Stimulated activated CD4-positive, alpha-beta T cell treated with anti-CD3 and anti-CD28 coated beads, Interleukin-1b, Interleukin-23, amount 100 ng/mL, for 1 hour (primary cell): ENCODE results near the gene SS18L1.
A peak's percentile ranks its signal among the peaks of the same experiment; 100 is the strongest.

Experiments used
- DNase-seq, 2 donors: peaks; one replicate each; pipeline ENCODE4 v3.0.0-alpha.2; 2020; ENCODE audit warnings: low read depth in 2 of 2

Gene SS18L1

DNA sequence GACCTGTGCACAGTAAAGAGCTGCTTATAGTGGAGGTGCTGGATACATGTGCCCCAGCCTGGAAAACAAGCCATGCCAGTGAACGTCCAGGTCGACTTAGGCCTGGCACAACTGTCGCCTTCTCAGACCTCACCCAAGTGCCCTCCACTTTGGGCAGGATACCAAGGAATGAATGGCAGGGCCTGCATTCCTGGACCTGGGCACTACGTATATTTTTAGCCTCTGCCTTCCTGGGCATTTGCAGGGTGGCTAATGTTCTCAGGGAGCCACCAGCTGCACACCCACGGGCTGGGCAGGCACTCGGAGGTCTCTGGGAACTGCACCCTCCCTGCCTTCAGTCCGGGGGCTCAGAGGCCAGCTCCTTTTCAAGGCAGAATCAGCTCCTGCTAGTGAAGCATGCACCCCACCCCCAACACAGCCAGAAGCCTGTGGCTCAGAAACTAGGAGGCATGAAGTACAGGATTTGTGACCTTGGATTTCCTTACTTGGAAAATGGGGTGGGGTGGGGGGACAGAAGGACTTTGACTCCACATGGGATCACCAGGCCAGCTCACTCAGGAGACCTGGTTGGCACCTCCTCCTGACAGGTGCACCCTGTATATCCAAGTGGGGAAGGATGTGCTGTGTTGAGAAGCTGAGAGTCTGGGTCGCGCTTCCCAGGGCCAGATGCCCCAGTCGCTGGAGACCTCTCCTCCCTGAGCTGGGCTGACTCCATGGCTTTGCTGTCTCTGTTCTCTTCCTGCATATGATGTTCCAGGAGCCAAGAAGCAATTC is 23.8 kb upstream of the SS18L1 start:
- no peak for DNase-seq

DNA sequence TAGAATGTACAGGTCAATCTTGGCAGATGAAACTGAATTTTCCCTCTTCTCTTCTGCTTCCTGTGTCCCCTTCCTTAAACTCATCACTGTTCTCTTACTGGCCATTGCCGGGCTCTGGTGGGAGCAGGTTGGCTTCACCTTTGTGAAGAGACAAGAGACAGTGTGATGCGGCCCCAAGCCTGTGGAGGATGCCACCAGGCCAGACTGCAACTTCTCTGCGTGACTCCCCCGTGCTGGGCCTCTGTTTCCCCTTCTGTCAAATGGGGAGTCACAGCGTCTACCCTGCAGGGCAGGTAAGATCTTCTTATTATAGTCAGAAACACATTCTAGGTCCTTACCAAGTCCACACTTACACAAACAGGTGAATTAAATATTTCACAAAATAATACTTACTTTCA is 23.2 kb upstream of the SS18L1 start:
- DNase-seq: no peak

DNA sequence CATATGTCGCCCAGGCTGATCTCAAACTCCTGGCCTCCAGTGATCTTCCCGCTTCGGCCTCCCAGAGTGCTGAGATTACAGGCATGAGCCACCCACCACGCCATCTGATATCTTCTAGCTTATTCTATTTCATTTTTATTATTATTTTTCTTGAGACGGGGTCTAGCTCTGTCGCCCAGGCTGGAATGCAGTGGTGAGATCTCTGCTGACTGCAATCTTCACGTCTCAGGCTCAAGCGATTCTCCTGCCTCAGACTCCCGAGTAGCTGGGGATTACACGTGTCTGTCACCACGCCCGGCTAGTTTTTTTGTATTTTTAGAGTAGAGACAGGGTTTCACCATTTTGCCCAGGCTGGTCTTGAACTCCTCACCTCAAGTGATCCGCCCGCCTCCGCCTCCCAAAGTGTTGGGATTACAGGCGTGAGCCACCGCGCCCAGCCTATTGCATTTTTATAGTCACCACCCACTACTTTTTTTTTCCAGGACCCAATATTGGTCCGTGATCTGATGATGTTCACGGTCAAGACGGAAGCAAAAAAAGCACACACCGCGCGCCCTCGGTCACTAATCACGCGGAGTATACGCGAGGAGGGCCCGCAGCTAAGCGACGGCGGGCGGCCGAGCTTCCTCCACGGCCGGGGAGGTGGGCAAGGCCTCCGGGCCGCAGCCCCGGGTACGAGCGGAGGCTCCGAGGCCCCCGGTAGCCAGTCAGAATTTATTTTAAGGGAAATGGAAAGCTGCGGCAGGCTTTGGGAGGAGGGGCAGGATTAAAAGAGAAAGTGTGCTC is 22.4 kb upstream of the SS18L1 start:
- no peak for DNase-seq

DNA sequence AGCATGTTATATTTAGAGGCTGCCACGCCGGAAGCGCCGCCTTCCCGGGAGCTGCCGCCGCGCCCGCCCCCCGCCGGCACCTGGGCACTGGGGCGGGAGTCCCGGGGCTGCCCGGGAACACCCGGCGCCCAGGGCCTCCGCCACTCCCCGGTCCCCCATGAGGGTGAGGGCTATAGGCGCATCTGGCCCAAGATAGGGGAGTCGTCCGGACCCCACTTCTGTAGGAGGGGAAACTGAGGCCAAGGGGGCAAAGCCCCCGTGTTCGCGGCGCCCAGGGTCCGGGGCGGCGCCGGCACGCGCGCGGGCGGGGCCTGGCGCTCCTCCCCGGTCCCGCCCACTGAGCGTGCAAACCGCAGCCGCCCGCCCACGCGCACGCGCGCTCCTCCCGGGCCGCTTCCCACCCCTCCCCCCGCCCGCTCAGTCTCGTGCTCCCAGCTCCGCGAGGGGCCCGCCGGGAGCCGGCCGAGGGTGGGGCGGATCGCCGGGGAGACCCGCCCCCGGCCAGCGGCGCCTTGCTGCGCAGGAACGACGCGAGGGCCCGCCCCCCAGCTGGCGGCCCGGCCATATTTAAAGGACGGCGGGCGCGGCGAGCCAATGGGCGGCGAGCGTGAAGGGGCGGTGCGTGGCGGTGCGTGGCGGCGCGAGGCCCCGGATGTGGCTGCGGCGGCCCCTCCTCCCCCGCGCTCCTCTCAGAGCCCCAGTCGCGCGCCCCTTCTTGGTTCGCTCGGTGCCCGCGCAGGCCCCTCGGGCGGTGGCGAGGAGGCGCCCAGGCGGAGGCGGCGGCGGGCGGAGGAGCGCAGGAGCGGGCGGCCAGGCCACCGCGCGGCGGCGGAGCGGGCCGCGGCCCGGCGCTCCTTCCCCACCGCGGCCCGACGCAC is 21.6 kb upstream of the SS18L1 start, which contains the start of gene LSM14B:
LSM14B (plus strand) TSS at position 700 of the 878 bp plus-strand sequence. CDS start 192 bp downstream, outside the sequence.
- DNase-seq: peak; percentile 95 to 96

DNA sequence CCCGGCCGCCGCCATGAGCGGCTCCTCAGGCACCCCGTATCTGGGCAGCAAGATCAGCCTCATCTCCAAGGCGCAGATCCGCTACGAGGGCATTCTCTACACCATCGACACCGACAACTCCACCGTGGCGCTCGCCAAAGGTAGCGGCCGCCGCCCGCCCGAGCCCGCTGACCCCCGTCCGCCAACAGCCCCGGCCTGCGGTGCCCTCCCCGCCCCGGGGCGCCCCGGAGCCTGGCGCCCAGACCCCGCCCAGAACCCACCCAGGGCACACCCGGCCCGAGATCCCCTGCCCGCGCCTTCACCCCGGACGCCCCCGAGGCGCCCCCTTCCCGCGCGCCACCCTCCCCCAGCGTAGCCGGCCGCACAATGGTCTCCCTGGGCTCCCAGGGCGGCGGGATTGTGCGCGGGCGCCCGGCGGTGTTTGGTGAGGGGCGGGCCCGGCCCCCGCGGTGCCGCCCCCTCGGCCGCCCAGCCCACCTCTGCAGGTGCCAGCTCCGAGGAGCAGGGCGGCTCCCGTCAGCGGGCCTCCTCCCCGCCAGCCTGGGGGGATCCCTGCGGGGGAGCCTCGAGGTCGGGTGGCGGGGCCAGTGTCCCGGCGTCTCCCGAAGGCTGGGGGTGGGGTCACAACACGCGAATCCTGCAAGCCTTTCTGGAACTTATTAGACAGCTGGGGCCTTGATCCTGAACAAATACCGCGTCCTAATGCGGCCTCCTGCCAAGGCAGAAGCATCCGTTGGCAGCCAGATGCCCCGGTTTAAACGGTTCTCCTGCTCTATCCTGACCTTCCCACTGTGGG is 20.7 kb upstream of the SS18L1 start:
- no peak for DNase-seq

DNA sequence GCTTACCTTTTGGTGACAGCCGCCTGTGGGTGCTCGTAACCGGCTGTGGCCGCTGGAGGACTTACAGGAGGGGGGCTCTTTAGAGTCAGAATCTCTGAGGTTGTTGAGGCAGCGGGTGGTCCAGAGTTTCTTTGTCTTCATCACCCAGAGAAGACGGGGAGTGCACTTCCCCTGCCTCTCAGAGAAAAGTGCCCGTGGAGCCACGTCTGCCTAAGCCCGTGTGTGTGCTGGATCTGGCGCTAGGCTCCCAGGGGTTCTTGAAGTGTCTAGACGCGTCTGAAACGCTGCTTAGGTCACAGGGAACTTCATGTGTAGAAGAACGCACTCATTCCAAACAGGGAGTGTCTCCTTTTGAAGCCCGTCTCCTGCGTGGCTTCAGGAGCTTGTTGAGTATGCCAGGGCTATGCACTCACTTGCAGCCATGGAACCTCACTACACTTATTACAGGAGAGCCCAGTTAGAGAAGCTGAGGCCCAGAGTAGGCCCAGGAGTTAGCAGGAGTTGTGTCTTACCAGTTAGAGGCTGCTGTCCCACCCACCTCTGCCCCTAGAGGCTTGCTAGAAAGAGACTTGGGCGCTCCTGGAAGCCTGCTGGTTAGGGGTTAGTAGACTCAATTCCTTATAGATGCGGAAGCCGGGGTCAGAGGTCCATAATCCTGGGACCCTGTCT is 20.0 kb upstream of the SS18L1 start:
- DNase-seq: no peak

DNA sequence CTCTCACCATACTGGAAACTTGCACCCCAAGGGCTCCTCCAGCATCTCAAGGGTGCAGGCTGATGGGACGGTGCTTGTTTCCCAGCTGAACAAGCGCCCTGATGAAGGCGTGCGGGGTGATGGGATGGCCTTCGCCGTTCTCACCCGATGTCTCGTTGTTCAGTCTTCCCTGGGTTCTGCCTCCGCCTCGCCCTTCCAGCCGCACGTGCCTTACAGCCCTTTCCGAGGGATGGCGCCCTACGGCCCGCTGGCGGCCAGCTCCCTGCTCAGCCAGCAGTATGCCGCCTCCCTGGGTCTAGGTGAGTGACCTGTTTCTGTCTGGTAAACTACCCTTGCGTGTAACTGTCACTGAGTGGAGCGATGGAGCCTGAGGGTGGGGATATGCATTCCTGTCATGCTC is 17.4 kb upstream of the SS18L1 start:
- no peak for DNase-seq

DNA sequence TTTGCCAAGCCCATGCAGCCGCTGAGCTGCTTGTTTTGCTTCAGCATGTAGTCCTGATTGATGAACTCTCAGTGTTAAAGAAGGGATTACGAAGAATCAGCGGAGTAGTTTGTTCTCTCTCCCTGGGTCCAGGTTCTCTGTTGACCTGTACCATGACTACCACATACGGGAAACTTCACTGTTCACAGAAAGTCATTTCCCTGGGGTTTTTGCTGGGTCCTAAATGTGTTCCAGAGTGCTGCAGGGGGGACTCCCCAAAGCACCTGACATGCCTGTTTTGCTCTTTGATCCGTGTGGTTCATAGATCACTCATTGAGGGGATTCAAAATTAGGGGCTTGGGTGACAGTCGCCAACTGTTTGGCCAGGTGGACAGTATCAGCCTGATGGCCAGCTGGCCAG is 15.8 kb upstream of the SS18L1 start:
- DNase-seq: no peak

DNA sequence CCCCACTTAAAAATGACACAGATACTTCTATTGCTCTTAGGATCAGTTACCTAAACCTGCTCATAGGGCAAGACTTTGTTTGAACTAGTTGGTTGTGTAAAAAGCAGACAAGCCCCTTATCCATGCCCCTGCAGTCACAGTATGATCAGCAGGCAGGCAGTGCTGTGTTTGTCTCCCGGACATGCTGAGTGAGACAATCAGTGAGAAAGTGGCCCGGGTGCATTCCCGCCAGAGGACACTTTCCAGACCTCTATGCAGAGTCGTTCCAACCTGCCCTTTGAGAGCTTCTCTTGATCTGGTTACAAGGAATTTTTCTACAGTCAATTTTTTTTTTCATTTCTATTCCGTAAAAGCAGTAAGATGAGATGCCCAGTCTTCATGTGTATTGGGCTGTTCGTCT is 15.1 kb upstream of the SS18L1 start:
- DNase-seq: no peak

DNA sequence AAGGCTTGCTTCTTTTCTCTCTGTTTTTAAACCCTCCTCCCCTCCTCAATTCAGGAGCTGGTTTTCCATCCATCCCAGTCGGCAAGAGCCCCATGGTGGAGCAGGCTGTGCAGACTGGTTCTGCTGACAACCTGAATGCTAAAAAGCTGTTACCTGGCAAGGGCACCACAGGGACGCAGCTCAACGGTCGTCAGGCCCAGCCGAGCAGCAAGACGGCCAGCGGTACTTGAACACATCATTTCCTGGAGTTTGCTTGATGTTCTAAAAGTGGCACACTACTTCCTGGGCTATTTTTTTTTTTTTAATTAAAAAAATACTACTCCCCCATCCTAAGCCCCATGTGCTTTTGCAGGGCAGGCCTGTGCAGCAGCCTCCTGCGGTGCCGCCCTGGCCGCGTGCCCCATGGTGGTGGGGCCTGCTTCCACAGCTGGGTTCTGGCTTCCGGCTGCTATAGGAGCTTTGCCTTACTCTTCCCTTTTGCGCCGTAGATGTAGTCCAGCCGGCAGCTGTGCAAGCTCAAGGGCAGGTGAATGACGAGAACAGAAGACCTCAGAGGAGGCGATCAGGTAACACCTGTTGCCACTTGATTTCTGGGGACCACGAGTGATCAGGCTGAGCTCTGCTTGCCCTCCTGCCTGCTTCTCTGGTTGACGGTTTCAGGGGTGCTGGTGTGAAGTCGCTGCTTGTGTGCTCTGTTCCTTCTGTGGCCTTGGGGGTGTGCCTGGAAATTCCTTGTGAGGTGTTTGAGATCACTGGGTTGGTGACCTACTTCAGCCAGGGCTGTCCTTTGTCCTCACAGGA is 13.6 kb upstream of the SS18L1 start:
- DNase-seq: no peak

DNA sequence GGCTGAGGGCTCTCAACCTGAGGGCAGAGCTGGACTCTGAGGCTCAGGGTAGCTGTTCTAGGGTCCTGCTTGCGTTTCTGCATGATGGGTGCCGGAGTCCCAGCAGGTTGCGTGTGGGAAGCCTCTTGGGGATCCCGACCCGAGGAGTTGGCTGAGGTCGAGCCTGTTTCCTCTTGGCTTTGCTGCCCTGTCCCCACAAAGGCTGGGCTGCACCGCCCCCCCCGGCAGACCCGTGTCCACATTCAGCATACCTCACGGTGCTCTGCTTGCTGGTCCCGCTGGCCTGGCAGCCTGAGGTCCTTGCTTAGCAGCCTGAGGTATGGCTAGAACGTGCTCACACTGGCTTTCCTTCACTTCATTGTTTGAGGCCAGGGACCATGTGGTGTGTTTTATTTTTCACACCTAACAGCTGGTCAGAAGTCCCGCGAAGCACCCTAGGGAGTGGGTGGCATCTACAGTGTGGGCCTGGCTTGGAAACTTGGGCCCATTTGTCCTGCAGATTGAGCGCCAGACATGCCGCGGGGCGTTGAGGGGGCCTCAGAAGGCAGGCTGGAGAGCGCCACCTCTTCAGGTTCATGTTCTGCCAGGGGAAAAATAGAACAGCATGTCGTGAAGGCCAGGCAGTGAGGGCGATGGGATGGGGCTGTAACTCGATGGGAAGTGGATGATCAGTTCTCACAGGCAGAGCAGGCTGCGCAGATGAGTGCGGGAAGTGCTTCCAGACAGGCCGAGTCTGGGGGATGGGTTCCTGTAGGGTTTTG is 11.8 kb upstream of the SS18L1 start:
- DNase-seq: no peak

DNA sequence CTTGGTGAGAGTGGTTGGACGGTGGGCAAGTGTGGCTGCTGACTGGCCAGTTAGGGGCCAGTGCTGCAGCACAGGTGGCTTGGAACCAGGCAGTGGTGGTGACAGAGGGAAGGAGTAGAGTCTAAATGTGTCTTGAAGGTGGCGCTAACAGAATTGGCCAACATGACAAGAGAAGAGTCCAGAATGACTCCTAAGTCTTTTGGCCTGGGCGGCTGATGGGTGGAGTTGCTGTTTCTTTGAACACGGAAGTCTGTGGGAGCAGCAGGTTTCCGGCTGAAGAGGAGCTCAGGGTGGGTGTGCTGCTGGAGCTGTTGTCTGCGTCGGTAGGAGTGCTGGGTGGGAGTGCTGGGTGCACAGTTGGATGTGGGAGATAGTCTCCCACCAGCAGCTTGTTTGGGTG is 11.1 kb upstream of the SS18L1 start:
- DNase-seq: no peak

DNA sequence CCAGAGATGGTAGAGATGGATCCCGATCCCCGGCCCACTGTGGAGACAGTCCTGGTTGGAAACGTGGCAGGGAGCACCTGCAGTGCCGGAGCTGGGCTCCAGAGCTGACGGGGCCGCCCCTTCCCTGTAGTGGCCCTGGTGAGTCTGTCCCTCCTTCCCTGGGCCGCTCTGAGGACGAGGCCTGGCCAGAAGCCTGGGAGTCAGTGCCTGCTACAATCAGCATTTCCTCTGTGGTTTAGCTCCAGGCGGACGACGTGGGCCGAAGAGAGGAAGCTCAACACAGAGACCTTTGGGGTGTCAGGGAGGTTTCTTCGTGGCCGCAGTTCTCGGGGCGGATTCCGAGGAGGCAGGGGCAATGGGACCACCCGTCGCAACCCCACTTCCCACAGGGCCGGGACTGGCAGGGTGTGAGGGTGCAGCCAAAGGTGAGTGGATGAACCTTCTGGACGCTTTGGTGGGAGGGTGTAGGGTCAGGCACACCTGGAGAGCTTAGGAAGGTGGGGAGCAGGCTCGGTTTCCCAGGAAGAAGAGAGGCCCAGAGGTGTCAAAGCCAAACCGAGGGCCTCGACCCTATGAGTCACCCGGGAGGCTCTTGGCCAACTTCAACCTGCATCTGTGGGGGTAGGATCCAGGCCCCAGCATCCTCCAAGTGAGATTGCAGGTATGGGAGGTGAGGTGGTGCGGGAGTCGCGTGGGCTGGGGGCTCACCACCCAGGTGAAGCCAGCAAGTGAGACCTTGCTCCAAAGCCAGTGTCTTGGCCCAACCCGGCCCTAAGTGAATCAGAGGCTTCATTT is 10.3 kb upstream of the SS18L1 start:
- no peak for DNase-seq

DNA sequence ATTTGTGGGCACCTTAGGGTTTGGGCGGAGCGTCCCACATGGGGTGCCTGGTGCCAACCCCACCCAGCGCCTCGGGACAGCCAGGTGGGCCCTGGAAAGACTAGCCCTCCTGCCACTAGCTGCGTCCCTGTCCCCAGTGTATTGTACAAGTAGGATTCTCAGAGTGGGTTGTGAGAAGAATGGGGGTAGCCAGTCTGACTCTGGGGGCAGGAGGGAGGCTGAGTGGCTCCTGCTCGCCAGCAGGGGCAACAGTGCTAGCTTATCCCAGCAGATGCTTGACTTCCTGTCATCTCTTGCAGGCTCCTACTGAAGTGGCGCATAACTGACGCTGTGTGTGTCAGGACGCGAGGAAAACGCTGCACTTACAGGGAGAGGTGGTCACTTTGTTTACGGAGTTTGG is 9.7 kb upstream of the SS18L1 start:
- no peak for DNase-seq

DNA sequence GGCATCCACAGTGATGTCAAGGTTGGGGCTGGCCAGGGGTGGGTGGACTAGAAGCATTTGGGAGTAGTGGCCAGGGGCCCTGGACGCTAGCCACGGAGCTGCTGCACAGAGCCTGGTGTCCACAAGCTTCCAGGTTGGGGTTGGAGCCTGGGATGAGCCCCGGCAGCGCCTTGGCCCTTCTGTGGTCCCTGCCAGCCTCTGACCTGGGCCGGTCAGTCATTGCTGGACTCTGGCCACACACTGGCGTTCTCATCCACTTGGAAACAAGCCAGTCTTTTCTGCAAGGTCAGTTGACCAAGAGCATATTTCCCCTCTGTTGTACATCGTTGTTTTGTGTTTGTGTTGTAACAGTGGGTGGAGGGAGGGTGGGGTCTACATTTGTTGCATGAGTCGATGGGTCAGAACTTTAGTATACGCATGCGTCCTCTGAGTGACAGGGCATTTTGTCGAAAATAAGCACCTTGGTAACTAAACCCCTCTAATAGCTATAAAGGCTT is 8.8 kb upstream of the SS18L1 start:
- no peak for DNase-seq

DNA sequence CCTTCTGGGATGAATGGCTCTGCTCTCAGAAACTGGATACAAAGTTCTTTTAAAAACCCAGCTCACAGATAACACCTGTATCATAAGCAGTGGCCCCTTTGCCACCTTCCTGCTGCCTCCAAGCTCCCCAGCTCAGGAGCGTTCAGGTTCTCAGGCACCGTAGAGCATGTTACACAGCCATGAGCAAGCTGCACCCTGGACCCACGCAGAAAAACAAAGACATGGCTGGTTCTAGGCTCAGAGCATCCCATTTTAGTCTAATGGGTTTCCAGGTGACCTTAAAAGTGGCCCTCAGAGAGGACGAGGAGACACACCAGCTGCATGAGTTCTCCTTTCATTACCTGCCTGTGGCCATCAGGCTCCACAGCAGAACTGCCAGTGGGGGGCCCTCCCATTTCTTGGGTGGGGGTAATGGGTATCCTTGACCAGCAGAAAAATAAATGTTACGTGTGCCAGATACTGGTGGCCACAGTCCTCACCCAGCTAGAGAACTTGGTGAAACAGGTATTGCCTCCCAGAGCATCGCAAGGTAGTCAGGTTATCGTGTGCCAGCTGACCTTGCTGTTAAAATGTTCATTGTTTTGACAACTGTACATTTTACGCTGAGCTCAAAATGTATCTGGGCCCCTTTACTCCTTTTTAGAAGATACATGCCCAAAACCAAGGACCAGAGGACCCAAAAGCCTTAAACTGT is 7.8 kb upstream of the SS18L1 start:
- no peak for DNase-seq

DNA sequence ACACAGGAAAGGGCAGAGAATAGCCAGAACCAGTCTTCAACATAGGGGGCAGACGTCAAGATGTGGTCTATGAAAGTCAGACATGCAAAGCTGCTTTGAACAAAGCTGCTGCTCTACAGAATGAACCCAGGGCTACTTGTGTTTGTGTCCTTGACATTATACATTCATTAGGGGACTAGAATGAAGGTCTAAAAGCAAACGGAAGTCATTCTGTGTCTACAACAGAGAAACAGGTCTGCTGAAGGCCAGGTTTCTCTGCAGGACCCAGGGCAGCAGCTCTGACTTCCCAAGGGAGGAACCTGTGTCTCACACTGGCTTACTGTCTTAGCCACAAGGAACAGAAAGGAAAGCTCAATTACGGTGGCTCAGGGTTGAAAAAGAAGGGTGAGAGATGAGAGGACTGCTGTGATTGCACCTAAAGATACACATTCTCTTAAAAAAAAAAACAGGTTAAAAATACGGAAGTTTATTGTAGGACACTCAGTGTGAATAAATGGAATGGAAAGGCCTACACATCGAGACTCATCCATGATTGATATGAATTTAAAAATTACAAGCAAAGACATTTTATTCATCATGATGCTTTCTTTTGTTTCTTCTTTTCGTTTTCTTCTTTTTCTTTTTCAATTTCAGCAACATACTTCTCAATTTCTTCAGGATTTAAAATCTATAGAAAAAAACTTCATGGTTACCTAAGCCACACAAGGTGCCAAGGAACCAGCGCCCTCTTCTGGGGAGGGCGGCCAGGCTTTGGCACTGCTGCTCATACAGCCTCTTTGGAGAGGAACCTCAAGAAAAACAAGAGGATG is 7.1 kb upstream of the SS18L1 start:
- DNase-seq: peak in 1 of 2 donors; percentile 50
